Activated naive CD8-positive, alpha-beta T cell treated with anti-CD3 and anti-CD28 coated beads, Interleukin-2, amount 50 U/mL, for 16 hours (primary cell): ENCODE measurements around the gene KCNH5.

Source experiments
- DNase-seq: peaks from one replicate; pipeline ENCODE4 v3.0.0-alpha.2; 2020; ENCODE audit warnings: low read depth, low spot score

The KCNH5 gene

DNA sequence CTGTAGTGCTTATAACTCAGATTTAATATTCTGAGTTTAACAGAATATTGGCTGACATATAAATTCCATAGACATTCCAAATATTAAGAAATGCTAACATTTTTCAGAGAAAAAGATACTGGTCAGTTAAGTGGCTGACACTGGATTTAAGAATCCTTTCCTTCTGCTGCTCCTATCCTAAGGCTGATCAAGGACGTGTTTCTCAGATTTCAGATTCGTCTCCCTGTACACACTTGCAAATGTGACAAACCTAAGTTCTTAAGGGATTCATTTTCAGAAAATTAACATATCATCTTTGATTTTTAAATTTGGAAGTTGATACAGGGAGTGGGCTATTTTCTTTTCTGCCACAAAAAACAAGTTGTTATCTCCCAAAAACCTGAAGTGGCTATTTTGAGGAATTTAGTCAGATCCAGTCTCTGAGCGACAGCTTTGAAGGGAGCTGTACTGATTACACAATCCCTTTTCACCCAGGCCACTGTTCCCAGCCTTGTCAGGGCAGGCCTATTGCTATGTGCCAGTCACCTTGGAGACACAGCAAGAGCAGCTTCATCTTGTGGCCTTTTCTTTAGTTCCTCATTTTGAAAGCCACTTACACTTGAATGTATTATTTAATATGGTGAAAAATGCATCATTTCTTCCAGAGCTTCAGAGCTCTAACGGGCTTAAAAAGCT is 370.6 kb downstream of the KCNH5 start:
- no peak for DNase-seq

- DNase-seq: no peak
Observed at GRCh38 chr14:62673014-62673755, 372.1 kb downstream of the KCNH5 start.

DNA sequence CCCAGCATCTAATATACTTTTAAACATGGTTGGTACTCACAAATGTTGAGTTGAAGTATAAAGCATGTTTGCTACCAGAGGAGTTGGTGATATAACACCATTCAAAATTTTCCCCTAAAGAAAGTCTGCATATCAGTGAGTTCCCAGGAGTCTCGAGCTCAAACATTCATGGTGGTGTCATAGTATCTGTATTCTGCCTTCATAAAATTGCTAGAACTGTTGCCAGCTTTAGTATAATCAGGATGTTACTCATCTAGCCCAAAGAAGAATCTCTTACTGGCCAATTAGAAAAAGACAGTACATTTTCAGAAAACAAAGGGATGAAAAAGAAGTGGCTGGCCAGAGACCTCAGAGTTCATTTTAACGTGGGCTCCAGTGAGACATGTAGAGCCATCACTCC is 374.7 kb downstream of the KCNH5 start:
- no peak for DNase-seq

- DNase-seq: no peak
Observed at GRCh38 chr14:62667421-62667914, 377.8 kb downstream of the KCNH5 start.

- DNase-seq: no peak
Observed at GRCh38 chr14:62665286-62665685, 380.0 kb downstream of the KCNH5 start.

- no peak for DNase-seq
Observed at GRCh38 chr14:62663456-62663821, 381.8 kb downstream of the KCNH5 start.

- DNase-seq: no peak
Observed at GRCh38 chr14:62662811-62663455, 382.3 kb downstream of the KCNH5 start.

GRCh38 chr14:62661818-62662217 is 383.4 kb downstream of the KCNH5 start:
- no peak for DNase-seq

- no peak for DNase-seq
Observed at GRCh38 chr14:62658631-62659030, 386.6 kb downstream of the KCNH5 start.

GRCh38 chr14:62657376-62657775 is 387.9 kb downstream of the KCNH5 start:
- DNase-seq: no peak

DNA sequence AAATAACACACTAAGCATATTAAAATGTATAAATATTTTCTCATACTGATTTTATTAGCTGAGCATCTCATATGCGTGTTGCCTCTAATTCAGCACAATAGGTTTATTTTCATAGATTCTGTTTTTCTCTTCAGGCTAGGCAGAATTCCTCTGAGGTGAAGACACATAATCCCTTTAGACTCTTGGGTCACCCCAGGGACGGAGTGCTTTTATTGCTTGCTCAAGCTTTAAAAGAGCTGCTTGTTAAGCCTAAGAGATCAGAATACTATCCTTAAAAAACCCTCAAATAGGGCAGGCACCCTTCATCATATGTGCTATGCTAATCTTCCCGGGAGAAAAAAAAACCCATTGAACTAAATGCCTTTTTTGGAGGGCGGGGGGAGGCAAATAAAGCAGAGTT is 390.1 kb downstream of the KCNH5 start:
- DNase-seq: no peak

- DNase-seq: no peak
Observed at GRCh38 chr14:62654641-62655040, 390.6 kb downstream of the KCNH5 start.
